Suprapubic skin (tissue), 4 donors: Measurements from ENCODE around the gene XPC. TPM values are rescaled to one million over a fixed set of nuclear protein-coding genes. Genes with fewer than 3 reads are reported as not detected.
"Not testable (repeated sequence)": the region's sequence is repeated elsewhere in the genome, so short reads cannot be mapped to it uniquely, and the experiment has no call there.

ENCODE experiments used
- DNase-seq, 2 donors: peaks; one replicate each; pipeline ENCODE4 v3.0.0-alpha.2; 2019; ENCODE audit warnings: low spot score in 2 of 2
- H3K27ac ChIP-seq: fragments of 200-600 bp; sonication (generic); one replicate; pipeline ENCODE4 v1.5.1; 2019
- H3K27me3 ChIP-seq: fragments of 200-600 bp; sonication (generic); one replicate; pipeline ENCODE4 v1.5.1; 2019
- H3K36me3 ChIP-seq: fragments of 200-600 bp; sonication (generic); one replicate; pipeline ENCODE4 v1.5.1; 2019
- H3K4me1 ChIP-seq: fragments of 200-600 bp; sonication (generic); one replicate; pipeline ENCODE4 v1.5.1; 2019
- H3K4me3 ChIP-seq: fragments of 200-600 bp; sonication (generic); one replicate; pipeline ENCODE4 v1.5.1; 2019; ENCODE audit warnings: mild to moderate bottlenecking
- H3K9me3 ChIP-seq: fragments of 200-600 bp; sonication (generic); one replicate; pipeline ENCODE4 v1.5.1; 2019
- CTCF ChIP-seq, 2 donors: fragments of 200-600 bp in 1 of 2; fragments of 450-650 bp in 1 of 2; sonication (generic) in 1 of 2; IDR thresholded peaks; one replicate each; pipeline ENCODE4 v1.5.1; 2016 to 2019; ENCODE audit warnings: antibody characterized with exemption in 2 of 2, mild to moderate bottlenecking in 1 of 2, moderate library complexity in 1 of 2
- EP300 ChIP-seq: sonication (generic); formaldehyde crosslinking; IDR thresholded peaks from one replicate; pipeline ENCODE4 v1.6.1; 2017; ENCODE audit warnings: antibody characterized with exemption
- POLR2A ChIP-seq, 2 donors: fragments of 450-650 bp; IDR thresholded peaks; one replicate each; pipeline ENCODE4 v1.6.1; 2017; ENCODE audit warnings: antibody characterized with exemption in 2 of 2, mild to moderate bottlenecking in 2 of 2, moderate library complexity in 2 of 2
- POLR2AphosphoS5 ChIP-seq, 3 donors: sonication (generic); formaldehyde crosslinking; IDR thresholded peaks; one replicate each; pipeline ENCODE4 v1.6.1; 2017; ENCODE audit warnings: antibody characterized with exemption in 3 of 3
- WGBS: methylation state at CpG from one replicate; pipeline ENCODE4 v1.1.5; 2018; 5-methylcytosine and 5-hydroxymethylcytosine counted together
- total RNA-seq, 4 donors: library from RNA; depleted of rRNA; stranded (reverse); fragments of >200 nt; gene quantifications; one replicate each; pipeline ENCODE4 v1.1.0, GENCODE V29; 2016

Gene XPC
- total RNA-seq: 100 to 1,000 TPM in 1 of 4 donors, 10 to 100 TPM in 3; 49.7 to 176 (median 66.4) TPM

GRCh38 chr3:14178247-14179113, at the start of gene XPC, which contains the start of gene LSM3:
TSS of gene XPC (minus strand) at chr3:14178601. CDS start at chr3:14178568, 33 bp downstream.
TSS of gene LSM3 (plus strand) at chr3:14178817. CDS start at chr3:14178861, 44 bp downstream.
- WGBS: 0% methylated on average over 49 of the region's 78 CpGs
- TF ChIP-seq EP300 (no peak), POLR2AphosphoS5 (IDR thresholded peaks at IDR 0.05) (peak; percentile 77 to 95 (median 90)), POLR2A (IDR thresholded peaks at IDR 0.05) (peak; percentile 91 to 96), CTCF (IDR thresholded peaks at IDR 0.05) (no peak)
- Histone ChIP-seq H3K27me3 (no peaks in the 10 kb centered on the region), H3K4me3 (peak within 1 kb of the TSS; percentile 94), H3K36me3 (peaks cover 10% of the 10 kb centered on the region), H3K9me3 (no peaks in the 10 kb centered on the region), H3K4me1 (peaks cover 68% of the 10 kb centered on the region), H3K27ac (peak within 1 kb of the TSS; percentile 98)
- DNase-seq: peak; percentile 98 to 99

- 33% methylated on average over 1 of the region's 1 CpG for WGBS
- Histone ChIP-seq H3K4me1 (peaks cover 28% of the 10 kb centered on the region), H3K9me3 (no peaks in the 10 kb centered on the region), H3K36me3 (no peaks in the 10 kb centered on the region), H3K27ac (no peak overlapping the region), H3K4me3 (no peak overlapping the region), H3K27me3 (no peaks in the 10 kb centered on the region)
- no peak for DNase-seq
- TF ChIP-seq CTCF (IDR thresholded peaks at IDR 0.05) (no peak), EP300 (no peak), POLR2A (IDR thresholded peaks at IDR 0.05) (no peak), POLR2AphosphoS5 (IDR thresholded peaks at IDR 0.05) (no peak)
These were observed 49.5 kb upstream of the XPC start for GRCh38 chr3:14227856-14228255.

- H3K4me1 ChIP-seq: peaks cover 28% of the 10 kb centered on the region
- H3K27ac ChIP-seq, H3K36me3 ChIP-seq, H3K9me3 ChIP-seq, H3K4me3 ChIP-seq, DNase-seq, H3K27me3 ChIP-seq: not testable (repeated sequence)
- 84% methylated on average over 3 of the region's 3 CpGs for WGBS
These were observed 48.0 kb upstream of the XPC start for GRCh38 chr3:14226351-14226750.

GRCh38 chr3:14225421-14225820, 47.0 kb upstream of the XPC start:
- no peaks in the 10 kb centered on the region for H3K27me3 ChIP-seq
- DNase-seq: no peak
- no peak overlapping the region for H3K27ac ChIP-seq
- no peaks in the 10 kb centered on the region for H3K9me3 ChIP-seq
- TF ChIP-seq CTCF (IDR thresholded peaks at IDR 0.05): no peak
- TF ChIP-seq EP300: no peak
- TF ChIP-seq POLR2AphosphoS5 (IDR thresholded peaks at IDR 0.05): no peak
- no peak for TF ChIP-seq POLR2A (IDR thresholded peaks at IDR 0.05)
- no peak overlapping the region for H3K4me3 ChIP-seq
- H3K4me1 ChIP-seq: peaks cover 23% of the 10 kb centered on the region
- H3K36me3 ChIP-seq: no peaks in the 10 kb centered on the region
- 77% methylated on average over 9 of the region's 9 CpGs for WGBS

- Histone ChIP-seq H3K9me3 (no peaks in the 10 kb centered on the region), H3K4me3 (no peak overlapping the region), H3K4me1 (peaks cover 23% of the 10 kb centered on the region), H3K27ac (no peak overlapping the region), H3K36me3 (no peaks in the 10 kb centered on the region), H3K27me3 (no peaks in the 10 kb centered on the region)
- no peak for TF ChIP-seq POLR2AphosphoS5 (IDR thresholded peaks at IDR 0.05)
- TF ChIP-seq EP300: no peak
- no peak for TF ChIP-seq CTCF (IDR thresholded peaks at IDR 0.05)
- TF ChIP-seq POLR2A (IDR thresholded peaks at IDR 0.05): no peak
- 55% methylated on average over 6 of the region's 6 CpGs for WGBS
- DNase-seq: no peak
These were observed 46.5 kb upstream of the XPC start for GRCh38 chr3:14224895-14225294.
